Measurements from ENCODE around the gene OR4F6.
"Not testable (repeated sequence)": the region's sequence is repeated elsewhere in the genome, so short reads cannot be mapped to it uniquely, and the experiment has no call there.

The OR4F6 gene, protein sequence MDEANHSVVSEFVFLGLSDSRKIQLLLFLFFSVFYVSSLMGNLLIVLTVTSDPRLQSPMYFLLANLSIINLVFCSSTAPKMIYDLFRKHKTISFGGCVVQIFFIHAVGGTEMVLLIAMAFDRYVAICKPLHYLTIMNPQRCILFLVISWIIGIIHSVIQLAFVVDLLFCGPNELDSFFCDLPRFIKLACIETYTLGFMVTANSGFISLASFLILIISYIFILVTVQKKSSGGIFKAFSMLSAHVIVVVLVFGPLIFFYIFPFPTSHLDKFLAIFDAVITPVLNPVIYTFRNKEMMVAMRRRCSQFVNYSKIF

DNA sequence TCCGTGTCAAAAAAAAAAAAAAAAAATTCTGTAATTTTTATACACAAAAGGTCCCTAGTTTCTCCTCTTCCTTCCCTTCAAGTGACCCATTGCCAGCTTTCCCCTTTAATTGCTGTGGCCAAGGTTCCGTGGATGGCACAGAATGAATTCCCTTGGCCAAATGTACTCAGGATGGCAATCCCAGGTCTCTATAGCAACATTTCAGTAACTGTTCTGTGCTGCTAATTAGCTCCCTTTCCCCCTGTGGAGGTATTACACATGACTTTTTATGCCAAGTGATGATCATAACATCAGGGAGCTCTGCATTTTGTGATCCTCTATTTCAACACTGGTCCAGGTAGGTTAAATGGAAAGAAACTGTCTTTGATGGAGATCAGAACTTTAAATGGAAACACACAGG is at the start of gene OR4F6:
OR4F6 (plus strand) TSS at position 301 of the 400 bp plus-strand sequence. CDS start 2,211 bp downstream, outside the sequence.
- DNase-seq: no peak

DNA sequence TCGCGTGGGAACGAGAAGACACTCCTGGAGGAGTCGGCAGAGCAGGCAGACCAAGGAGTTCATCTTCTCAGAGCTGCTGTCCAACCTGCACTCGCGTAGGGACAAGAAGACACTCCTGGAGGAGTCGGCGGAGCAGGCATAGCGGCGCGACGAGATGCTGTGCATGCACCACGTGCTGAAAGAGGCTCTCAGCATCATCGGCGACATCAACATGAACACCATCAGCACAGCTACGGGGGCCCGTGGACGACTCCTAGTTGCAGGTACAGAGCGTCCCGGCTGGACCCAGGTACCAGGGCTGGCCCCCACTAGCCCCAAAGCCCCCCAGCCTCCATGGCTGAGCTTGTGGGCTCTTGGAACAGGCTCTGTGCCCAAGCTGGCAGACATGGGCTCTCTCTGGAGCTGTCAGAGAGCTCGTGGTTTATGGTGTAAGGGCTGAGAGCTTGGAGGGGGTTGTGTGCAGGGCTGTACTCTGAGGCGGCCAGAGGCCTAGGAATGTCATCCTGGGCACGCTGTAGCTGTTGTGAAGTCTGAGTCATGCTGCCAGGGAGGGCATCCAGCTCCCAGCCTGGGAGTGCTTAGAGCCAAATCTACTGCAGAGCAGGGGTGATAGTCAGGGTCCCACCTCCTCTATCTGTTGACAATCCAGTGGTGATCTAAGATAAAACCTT is 38.5 kb upstream of the OR4F6 start:
- DNase-seq: not testable (repeated sequence)

DNA sequence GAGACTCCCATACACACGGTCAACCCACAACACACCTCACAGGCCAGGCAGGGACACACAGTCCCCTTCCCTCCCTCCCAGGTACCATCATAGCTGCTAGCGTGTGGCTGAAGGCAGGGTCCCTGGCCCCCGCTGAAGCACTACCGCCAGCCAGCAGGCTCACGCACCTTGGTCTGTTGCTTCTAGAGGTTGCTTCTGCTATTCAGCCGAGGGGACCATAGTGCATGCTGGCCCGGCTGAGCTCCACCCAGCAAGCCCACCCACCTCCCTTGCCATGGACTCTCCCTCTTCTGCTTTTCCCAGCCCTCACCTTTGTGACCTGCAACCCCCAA is 38.0 kb upstream of the OR4F6 start:
- DNase-seq: not testable (repeated sequence)

DNA sequence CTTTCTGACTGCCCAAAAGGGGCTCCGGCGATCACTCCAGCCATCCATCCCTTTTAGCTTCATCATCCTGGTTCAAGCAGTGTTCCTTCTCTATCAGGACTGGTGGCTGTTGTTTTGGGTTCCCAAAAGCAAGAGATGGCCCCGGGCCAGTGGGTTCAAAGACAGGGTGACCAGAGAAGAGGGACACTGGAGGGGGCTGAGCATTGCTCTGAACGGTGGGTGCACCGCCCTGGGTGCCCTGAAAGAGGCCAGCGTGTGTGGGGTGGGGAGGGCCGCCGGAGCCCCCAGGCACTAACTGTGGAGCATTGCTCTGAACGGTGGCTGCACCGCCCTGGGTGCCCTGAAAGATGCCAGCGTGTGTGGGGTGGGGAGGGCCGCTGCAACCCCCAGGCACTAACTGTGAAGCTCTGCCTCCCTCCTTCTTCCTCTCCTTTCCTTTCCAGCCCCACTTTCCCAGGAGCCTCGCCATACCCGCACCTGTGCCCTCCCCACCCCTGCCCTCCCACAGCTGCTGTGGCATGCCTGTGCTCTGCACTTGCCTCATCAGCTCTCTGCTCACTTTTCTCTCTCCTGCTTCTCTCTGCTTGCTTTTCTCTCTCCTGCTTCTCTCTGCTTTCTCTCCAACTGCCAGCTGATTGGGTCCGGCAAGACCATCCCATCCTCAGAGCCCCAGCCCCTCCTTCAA is 37.4 kb upstream of the OR4F6 start:
- DNase-seq: no peak

DNA sequence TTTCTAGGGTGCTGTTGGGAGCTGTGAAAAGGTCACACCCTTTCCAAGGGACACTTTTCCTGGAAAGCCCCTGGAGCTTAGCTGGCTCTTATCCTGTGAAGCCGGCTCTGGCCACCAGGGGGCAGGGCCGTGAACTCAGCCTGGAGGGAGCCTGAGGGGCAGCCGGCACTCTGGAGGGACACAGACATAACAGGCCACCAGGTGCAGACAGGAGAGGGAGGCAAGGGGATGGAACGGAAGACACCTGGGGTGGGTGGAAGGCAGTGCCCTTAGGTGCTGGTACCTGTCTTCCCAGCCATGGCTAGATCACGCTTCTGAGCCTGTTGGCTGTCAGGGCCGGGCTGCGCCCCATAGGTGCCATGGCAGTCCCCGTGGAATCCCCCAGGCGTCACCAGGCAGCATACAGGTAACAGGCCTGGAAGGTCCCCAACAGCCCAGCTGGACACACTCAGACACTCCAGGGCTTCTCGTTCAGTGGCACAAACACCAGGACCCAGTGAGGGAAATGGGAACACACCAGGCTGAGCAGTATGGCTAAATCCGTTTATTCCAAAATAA is 36.1 kb upstream of the OR4F6 start:
- DNase-seq: not testable (repeated sequence)

DNA sequence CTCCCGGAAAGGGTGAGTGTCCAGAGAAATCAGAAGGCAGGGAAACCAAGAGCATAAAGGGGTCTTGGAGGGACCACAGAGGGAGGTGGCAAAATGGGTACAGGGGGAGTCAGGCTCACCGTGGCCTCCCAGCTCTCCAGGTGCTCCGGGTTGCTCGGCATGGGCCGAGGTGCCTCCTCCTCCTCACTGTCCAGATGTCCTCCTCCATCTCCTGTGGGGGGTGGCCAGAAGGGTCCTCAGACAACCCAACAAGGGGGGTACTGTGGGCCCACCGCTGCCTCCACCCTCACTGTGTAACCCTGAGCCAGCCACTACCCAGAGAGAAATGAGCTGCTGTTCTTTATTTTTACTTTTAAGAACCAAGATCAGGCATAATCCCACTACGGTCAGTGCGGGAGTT is 30.4 kb upstream of the OR4F6 start:
- DNase-seq: no peak

DNA sequence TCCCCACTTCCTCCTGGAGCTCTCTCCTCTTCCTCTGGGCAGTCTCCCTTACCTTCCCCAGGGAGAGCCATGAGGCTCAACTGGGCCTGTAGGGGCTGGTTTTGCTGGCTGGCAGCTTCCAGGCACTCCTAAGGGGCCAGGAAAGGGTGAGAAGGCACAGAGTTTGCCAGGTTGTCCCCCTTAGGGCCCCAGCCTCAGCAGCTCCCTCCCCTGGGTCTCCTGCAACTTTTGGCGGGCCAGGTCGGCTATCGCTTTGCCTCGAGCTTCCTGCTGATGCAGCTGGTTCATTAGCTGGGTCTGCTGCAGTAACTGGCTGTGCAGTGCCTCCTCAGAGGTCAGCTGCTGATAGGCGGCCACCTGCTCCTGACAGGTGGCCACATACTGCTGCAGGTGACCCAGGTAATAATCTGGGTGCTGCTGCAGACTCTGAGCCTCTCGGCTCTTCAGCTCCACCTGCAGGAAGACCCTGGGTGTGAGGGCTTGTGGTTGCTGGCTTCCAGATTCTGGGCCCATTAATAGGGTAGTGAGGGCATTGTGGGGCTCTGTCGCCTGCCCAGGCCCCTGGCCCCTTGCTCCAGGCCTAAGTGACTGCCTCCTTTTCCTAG is 29.7 kb upstream of the OR4F6 start:
- no peak for DNase-seq

DNA sequence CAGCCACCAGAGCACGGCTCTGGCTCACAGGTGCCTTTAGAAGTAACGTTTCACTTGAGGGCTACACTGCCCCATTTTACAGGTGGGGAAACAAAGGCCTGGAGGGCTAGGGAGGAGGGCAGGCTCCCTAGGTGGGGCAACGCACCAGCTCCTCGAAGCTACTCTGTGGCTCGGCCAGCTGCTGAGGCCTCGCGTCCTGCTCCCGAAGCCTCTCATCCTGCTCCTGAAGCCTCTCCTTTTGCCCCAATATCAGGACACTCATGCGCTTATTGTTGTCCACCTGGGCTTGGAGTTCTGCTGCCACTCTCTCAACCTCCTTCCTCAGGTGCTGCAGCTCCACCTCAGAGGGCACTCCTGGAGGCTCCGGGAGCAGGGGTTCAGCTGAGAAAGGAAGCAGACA is 28.2 kb upstream of the OR4F6 start:
- peak; percentile 29 for DNase-seq

DNA sequence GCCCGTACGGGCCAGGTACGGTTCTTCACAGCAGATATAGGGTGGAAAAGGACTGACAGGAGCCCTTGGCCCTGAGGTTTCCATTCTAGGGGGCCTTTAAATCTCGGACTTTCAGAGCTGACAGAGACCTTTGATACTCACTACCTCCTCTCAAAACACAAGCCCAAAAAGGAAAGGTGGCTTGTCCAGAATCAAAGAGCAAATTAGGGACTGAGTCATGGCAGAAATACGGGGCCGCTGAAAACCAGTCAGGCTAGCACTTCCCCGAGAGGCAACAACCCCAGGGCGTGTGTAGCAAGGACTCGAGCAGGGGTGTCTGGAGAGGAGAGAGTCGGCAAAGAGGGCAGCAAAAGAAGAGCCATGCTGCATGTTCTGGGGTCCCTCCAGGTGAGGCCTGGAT is 24.7 kb upstream of the OR4F6 start:
- not testable (repeated sequence) for DNase-seq

DNA sequence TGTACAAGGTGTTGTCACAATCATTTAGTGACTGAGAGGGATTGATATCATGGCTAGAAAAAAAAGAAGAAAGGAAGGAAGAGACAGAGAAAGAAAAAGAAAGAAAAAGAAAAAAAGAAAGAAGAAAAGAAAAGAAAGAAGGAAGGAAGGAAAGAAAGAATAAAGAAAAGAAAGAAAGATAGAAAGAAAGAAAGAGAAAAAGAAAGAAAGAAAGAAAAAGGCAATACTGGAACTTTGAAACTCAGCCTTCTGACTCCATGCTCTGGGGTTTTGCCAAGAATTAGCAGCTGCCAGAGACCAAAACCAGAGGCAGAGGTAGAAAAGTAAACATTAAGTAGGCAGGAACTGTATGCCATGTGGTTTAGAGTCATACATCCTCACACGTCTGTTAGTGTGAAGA is 23.1 kb upstream of the OR4F6 start:
- not testable (repeated sequence) for DNase-seq

DNA sequence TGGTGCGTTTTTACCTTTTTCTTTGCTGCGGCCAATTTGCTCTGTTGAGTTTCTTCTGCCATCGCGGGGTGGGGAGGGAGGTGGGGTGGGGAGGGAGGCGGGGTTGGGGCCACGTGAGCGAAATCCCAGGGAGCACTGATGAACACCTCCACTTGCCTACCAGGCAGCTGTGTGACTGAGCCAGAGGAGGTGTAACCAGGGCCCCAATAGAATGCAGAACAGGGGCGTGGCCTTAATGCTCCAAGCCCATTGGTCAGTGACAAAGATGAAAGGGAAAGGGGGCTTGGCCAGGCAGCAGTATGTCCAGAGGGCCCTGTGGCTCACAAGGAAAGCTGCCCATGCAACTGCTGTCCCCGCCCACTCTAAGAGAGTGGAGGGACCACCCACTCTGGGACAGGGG is 21.4 kb upstream of the OR4F6 start:
- no peak for DNase-seq

DNA sequence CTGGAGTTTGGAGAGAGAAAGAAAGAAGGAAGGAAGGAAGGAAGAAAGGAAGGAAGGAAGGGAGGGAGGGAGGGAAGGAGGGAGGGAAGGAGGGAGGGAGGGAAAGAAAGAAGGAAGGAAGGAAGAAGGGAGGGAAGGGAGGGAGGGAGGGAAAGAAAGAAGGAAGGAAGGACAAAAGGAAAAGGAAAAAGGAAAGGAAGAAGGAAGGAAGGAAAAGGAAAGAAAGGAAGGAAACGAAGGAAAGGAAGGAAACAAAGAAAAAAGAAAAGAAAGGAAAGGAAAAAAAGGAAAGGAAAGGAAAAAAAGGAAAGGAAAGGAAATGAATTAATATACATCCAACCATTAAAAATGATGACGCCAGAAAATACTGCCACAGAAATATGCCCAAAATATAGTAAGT is 18.7 kb upstream of the OR4F6 start:
- DNase-seq: no peak

DNA sequence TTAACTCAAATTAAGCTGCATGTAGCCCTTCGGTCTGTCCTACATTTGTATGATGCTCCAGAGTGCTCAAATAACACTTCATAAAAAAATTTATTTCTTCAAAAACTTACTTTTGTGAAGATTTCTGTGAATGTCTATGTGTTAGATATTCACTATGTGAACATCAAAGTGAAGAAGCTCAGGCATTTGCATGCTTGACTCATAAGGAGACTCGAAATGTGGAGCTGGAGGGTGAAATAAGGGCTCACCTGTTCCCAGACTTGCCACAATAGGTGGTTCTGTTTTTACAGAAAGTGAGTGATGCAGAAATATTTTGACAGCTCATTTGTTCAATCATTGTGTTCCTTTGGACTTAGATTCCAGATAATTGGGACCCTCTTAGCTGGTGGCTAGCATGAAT is 16.9 kb upstream of the OR4F6 start:
- not testable (repeated sequence) for DNase-seq

DNA sequence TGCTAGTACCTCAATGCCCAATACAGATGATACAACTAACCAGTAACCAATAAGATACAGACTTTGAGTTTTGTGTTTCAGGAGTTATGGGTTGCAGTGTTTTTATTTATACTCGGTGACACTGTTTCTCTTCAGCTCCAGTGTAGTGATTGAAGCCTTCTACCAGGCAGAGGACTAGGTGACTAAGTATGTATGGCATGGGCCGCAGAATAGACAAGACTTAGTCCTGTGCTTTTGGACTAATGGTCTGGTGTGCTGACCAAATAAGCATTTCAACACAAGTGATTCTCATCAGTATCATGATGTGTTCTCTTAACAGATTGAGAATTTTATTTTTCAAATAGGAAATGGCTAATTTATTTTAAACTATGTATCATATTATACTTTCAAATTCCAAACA is 15.3 kb upstream of the OR4F6 start:
- DNase-seq: not testable (repeated sequence)

DNA sequence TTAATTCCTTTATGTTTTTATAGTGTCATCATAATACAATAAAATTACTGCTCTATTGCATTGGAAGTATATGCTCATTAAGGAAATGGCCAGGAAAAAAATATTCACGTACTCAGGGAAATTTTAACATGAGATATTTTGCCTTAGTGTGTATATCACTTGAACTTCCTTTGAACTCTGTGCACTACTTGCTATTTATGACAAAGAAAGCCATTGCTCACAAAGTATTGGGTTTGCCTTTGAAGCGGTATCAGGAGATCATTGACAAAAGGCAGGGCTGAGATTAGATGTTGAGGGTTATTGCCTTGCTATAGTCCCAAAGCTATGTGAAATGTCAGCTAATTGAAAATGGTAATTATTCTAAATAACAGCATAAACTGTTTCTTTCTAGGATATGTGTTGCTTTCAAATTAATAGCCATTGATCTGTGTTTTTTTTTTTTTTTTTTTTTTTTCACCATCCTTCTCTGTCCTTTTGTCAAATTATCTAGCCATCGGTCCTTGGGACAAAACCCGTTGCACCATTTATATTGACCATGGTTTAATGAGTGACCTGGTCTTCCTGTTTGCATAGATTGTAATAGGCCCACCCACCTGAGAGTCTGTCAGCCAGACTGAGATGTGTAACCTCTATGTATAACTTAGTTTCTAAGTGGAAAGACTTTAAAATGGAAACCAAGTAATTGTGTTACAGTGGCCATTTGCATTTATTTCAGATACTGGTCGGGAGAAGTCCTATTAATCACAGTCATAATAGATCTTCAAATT is 14.6 kb upstream of the OR4F6 start:
- DNase-seq: not testable (repeated sequence)

DNA sequence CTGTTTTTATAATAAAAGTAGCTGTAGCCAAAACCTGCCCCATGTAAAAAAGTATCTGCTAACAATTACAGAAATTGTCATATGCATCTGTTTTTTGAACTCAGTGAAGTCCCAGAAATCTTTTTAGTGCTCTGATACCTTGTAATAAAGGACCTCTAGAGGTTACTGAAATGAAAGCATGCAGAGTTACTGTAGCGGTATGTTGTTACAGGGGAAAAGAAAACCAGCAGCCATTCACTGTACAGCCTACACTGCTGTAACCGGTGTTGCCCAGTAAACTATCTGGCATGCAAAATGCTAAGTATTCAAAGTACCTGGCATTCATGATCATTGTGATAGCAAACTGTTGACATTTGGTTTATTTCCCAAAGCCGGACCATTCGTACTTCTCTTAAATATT is 12.6 kb upstream of the OR4F6 start:
- DNase-seq: not testable (repeated sequence)

DNA sequence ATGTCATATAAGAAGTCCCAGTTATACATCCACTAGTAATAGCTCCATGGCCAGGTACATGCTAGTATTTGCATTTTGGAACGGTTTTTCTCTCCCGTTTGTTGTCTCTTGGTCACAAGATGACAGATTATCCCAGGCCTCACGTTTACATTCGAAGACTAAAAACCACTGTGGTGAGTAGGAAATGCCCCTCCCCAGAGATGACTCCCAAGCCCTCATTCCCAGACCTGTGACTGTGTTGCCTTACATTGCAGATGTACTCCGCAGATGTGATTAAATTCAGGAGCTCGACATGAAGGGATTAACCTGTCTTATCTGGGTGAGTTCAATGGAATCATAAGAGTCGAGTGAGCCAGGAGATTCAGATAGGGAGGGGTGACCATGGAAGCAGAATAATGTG is 9.3 kb upstream of the OR4F6 start:
- not testable (repeated sequence) for DNase-seq

DNA sequence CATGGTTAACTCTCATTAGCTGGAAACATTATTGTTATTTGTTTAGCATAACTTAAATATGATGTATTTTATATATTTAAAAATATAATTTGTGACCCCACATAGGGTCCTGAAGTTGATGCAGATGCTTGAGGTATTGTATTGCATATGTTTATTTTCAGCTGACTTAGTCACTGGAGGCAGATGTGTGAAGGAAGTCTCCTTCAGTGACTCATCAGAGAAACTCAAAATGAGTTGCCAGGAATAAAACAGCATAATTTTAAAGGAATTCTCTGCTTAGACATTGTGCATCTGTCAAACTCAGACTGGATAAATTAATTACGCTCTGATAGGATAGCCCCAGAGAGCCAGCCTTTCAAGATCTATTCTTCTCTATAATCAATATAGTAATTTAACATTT is 7.9 kb upstream of the OR4F6 start:
- DNase-seq: no peak

DNA sequence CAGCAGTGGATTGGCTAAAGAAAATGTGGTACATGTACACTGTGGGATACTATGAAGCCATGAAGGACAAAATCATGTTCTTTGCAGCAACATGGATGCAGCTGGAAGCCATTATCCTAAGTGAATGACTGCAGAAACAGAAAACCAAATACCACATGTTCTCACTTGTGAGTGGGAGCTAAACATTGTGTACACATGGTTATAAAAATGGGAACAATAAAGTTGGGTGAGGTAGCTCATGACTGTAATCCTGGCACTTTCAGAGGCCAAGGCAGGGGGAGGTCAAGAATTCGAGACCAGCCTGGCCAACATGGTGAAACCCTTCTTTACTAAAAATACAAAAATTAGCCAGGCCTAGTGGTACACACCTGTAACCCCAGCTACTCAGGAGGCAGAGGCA is 3.6 kb upstream of the OR4F6 start:
- no peak for DNase-seq

DNA sequence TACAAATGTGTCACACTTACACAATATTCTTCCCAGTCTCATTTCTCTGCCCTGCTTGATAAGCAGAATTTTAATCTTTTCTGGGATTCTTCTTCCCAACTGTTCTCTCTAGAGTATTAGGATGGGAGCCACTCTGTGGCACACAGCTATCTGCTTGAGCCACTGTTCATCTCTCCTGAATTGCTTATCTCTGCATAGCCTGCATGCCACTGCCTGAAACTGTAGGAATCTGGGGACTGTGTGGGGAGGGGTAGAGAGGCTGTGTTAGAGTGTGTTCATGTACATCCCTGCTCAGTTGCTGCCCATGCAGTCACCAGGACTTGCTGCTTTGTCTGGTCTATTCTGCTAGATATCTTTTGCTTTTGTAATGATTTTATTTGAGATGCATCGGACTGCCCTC is 2.3 kb upstream of the OR4F6 start:
- DNase-seq: no peak

DNA sequence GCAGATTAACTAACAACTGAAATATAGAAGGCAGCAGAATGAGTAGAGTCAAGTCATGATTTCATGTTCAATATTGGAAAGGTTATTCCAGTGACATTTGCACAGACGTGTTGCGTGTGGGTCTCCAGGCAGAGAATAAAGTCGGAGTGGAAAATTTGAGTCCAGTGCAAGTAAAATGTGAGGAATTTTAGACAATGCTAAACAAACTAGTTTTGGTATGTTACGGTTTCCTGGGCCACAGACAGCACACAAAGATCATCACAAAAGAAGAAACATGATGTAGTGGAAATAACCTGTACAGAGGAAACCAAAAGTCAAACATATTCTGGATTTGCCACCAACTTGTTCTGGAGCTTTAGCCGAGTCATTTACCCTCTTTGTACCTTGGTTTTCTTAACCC is 367 bp downstream of the OR4F6 start:
- no peak for DNase-seq

DNA sequence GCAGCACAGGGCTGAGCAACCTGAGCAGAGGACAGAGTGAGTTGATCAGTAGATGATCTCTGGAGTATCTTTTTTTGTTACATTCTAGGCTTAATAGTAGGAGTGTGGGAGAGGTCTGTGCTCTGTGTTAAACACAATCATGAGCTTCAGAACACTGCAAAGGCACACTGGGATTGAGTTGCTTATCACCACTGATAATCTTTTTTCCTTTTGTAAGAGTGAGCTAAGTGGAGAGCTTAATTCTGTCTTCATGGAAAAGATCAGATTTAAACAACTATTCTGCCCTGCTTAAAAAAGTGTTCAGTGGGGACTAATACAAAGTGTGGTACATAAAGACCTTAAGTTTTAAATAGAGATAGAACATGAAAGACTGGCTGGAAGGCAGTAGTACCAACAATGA is 1.1 kb downstream of the OR4F6 start:
- DNase-seq: no peak

DNA sequence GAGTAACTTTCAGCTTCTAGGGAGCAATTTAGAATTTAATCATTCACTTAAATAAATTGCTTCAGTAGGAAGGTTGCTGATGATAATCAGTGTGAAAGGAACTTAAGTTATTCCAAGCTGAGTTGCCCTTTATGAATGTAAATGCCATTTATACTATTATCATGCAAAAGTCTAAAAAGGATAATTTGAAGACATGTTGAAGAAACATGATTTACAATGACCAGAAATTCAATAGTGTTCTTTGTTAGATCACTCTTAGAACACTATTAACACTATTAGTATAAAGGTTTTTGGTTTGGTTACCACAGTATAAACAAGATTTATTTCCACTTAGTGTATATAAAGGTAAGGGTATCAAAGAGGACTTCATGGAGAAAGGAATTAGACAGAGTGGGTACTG is 1.6 kb downstream of the OR4F6 start:
- no peak for DNase-seq

Measured in right forelimb (tissue), 1 donor.